Activated CD8-positive, alpha-beta T cell treated with anti-CD3 and anti-CD28 coated beads, Interleukin-2, amount 10 ng/mL, durations not matched to agents 7 days and 5 days (primary cell): ENCODE data around the gene EWSR1. TPM values are rescaled to one million over a fixed set of nuclear protein-coding genes. Genes with fewer than 3 reads are reported as not detected.

Experiments used
- ATAC-seq: fragments of 150-1000 bp; cut with Tn5 transposase; one replicate; pipeline ENCODE4 v1.10.0; 2021; ENCODE audit warnings: moderate library complexity
- CTCF ChIA-PET: fragments of 350-600 bp; sonication (Branson Sonifier 250); formaldehyde crosslinking; loops from one replicate; lab custom pipeline; 2021; ENCODE audit warnings: antibody characterized with exemption; lab: Charles Lee
- POLR2A ChIA-PET: fragments of 350-600 bp; sonication (Branson Sonifier 250); formaldehyde crosslinking; loops from one replicate; lab custom pipeline; 2021; ENCODE audit warnings: antibody characterized with exemption; lab: Charles Lee
- DNase-seq: peaks from one replicate; pipeline ENCODE4 v3.0.0-alpha.2; 2020
- H3K27ac Mint-ChIP-seq: one replicate; pipeline ENCODE4 v1.8.0; 2021; ENCODE audit warnings: mild to moderate bottlenecking, mixed read lengths
- H3K27me3 Mint-ChIP-seq: one replicate; pipeline ENCODE4 v1.8.0; 2021; ENCODE audit warnings: low read depth, mixed read lengths
- H3K36me3 Mint-ChIP-seq: one replicate; pipeline ENCODE4 v1.8.0; 2021; ENCODE audit warnings: low read depth, mixed read lengths
- H3K4me1 Mint-ChIP-seq: one replicate; pipeline ENCODE4 v1.8.0; 2021; ENCODE audit warnings: low read depth, mixed read lengths
- H3K4me3 Mint-ChIP-seq: one replicate; pipeline ENCODE4 v1.8.0; 2021; ENCODE audit warnings: mild to moderate bottlenecking, mixed read lengths
- H3K9me3 Mint-ChIP-seq: one replicate; pipeline ENCODE4 v1.8.0; 2022; ENCODE audit warnings: mixed read lengths; ENCODE audit not compliant: insufficient read depth
- total RNA-seq, 2 experiments: library from RNA; stranded (reverse); gene quantifications; one replicate each; pipeline ENCODE4 v1.2.3, GENCODE V29; 2021

Gene EWSR1
- total RNA-seq, 2 experiments from 2014 or later, result 323 to 326 TPM

- ChIA-PET POLR2A (no interaction called here), CTCF (no interaction called here)
- Mint-ChIP-seq H3K4me1 (peaks cover 64% of the 10 kb centered on the region), H3K9me3 (no peaks in the 10 kb centered on the region), H3K27ac (no peak overlapping the region), H3K27me3 (peaks cover 34% of the 10 kb centered on the region), H3K4me3 (no peak overlapping the region), H3K36me3 (peaks cover 6% of the 10 kb centered on the region)
- ATAC-seq, result no peak
- DNase-seq, result no peak
Observed at GRCh38 chr22:29310065-29310862, 42.2 kb downstream of the EWSR1 start.

- H3K27me3 Mint-ChIP-seq, result peaks cover 32% of the 10 kb centered on the region
- DNase-seq (peak; percentile 71), ATAC-seq (peak; percentile 35)
- ChIA-PET POLR2A (no interaction called here), CTCF (interaction anchor here (0.6 kb wide), 1 partner anchor 23 kb away, joined by 3 read pairs; no protein-coding TSS in a partner anchor)
- H3K4me1 Mint-ChIP-seq, result peaks cover 63% of the 10 kb centered on the region
- H3K9me3 Mint-ChIP-seq, result no peaks in the 10 kb centered on the region
- H3K27ac Mint-ChIP-seq, result no peak overlapping the region
- peaks cover 6% of the 10 kb centered on the region for H3K36me3 Mint-ChIP-seq
- no peak overlapping the region for H3K4me3 Mint-ChIP-seq
Observed at GRCh38 chr22:29310863-29311339, 42.8 kb downstream of the EWSR1 start.

- ATAC-seq (no peak), DNase-seq (no peak)
- H3K27me3 Mint-ChIP-seq, result peaks cover 35% of the 10 kb centered on the region
- H3K4me1 Mint-ChIP-seq, result peaks cover 58% of the 10 kb centered on the region
- ChIA-PET CTCF (interaction anchor here (0.6 to 2.0 kb wide), 3 partner anchors 24 to 35 kb away, joined by 3 to 6 read pairs (median 3); no protein-coding TSS in a partner anchor), POLR2A (no interaction called here)
- no peaks in the 10 kb centered on the region for H3K9me3 Mint-ChIP-seq
- H3K36me3 Mint-ChIP-seq, result peaks cover 6% of the 10 kb centered on the region
- H3K4me3 Mint-ChIP-seq, result no peak overlapping the region
- H3K27ac Mint-ChIP-seq, result no peak overlapping the region
Observed at GRCh38 chr22:29311464-29312217, 43.6 kb downstream of the EWSR1 start.

- Mint-ChIP-seq H3K36me3 (peaks cover 6% of the 10 kb centered on the region), H3K4me3 (no peak overlapping the region), H3K27ac (no peak overlapping the region), H3K9me3 (no peaks in the 10 kb centered on the region), H3K4me1 (peaks cover 56% of the 10 kb centered on the region), H3K27me3 (peaks cover 38% of the 10 kb centered on the region)
- CTCF ChIA-PET, result interaction anchor here (0.7 to 2.2 kb wide), 7 partner anchors 9 to 36 kb away, joined by 3 to 8 read pairs (median 3); no protein-coding TSS in a partner anchor
- POLR2A ChIA-PET, result interaction anchor here (0.6 to 2.2 kb wide), 2 partner anchors 12 to 44 kb away, joined by 4 to 6 read pairs; no protein-coding TSS in a partner anchor
- ATAC-seq (no peak), DNase-seq (no peak)
Observed at GRCh38 chr22:29312218-29313125, 44.4 kb downstream of the EWSR1 start.

GRCh38 chr22:29313126-29313575, 45.1 kb downstream of the EWSR1 start:
- POLR2A ChIA-PET, result interaction anchor here (0.6 to 2.2 kb wide), 2 partner anchors 12 to 44 kb away, joined by 4 to 6 read pairs; no protein-coding TSS in a partner anchor
- Mint-ChIP-seq H3K36me3 (peaks cover 6% of the 10 kb centered on the region), H3K4me1 (peaks cover 49% of the 10 kb centered on the region), H3K4me3 (no peak overlapping the region), H3K27me3 (peaks cover 38% of the 10 kb centered on the region), H3K9me3 (no peaks in the 10 kb centered on the region), H3K27ac (no peak overlapping the region)
- CTCF ChIA-PET, result interaction anchor here (0.6 to 2.2 kb wide), 9 partner anchors 8 to 908 kb away, joined by 3 to 8 read pairs (median 3); no protein-coding TSS in a partner anchor
- no peak for ATAC-seq
- peak; percentile 41 for DNase-seq

- ATAC-seq (peak; percentile 2), DNase-seq (no peak)
- Mint-ChIP-seq H3K27ac (peak overlapping the region; percentile 43), H3K4me1 (peaks cover 42% of the 10 kb centered on the region), H3K36me3 (peaks cover 6% of the 10 kb centered on the region), H3K27me3 (peaks cover 38% of the 10 kb centered on the region), H3K4me3 (peak overlapping the region; percentile 59), H3K9me3 (no peaks in the 10 kb centered on the region)
- POLR2A ChIA-PET, result interaction anchor here (2.2 kb wide), 1 partner anchor 45 kb away, joined by 6 read pairs; no protein-coding TSS in a partner anchor
- CTCF ChIA-PET, result interaction anchor here (0.6 to 2.2 kb wide), 7 partner anchors 8 to 908 kb away, joined by 3 to 8 read pairs (median 4); no protein-coding TSS in a partner anchor
Observed at GRCh38 chr22:29313576-29314466, 45.8 kb downstream of the EWSR1 start.

GRCh38 chr22:29314537-29315285, 46.6 kb downstream of the EWSR1 start:
- peak overlapping the region; percentile 43 for H3K27ac Mint-ChIP-seq
- peaks cover 34% of the 10 kb centered on the region for H3K4me1 Mint-ChIP-seq
- ChIA-PET CTCF (no interaction called here), POLR2A (interaction anchor here (2.2 kb wide), 1 partner anchor 46 kb away, joined by 6 read pairs; no protein-coding TSS in a partner anchor)
- no peak for DNase-seq
- peaks cover 38% of the 10 kb centered on the region for H3K27me3 Mint-ChIP-seq
- H3K36me3 Mint-ChIP-seq, result peaks cover 6% of the 10 kb centered on the region
- H3K4me3 Mint-ChIP-seq, result peak overlapping the region; percentile 59
- ATAC-seq, result no peak
- no peaks in the 10 kb centered on the region for H3K9me3 Mint-ChIP-seq

GRCh38 chr22:29315286-29316140, 47.4 kb downstream of the EWSR1 start, which contains the start of gene RASL10A:
RASL10A (minus strand) TSS chr22:29315697; CDS start chr22:29315246, 451 bp downstream.
- Mint-ChIP-seq H3K4me1 (peaks cover 31% of the 10 kb centered on the region), H3K27me3 (peaks cover 38% of the 10 kb centered on the region), H3K27ac (peak within 1 kb of the TSS; percentile 43), H3K9me3 (no peaks in the 10 kb centered on the region), H3K4me3 (peak within 1 kb of the TSS; percentile 59), H3K36me3 (peaks cover 6% of the 10 kb centered on the region)
- CTCF ChIA-PET, result no interaction called here
- ATAC-seq (peak; percentile 8), DNase-seq (no peak)
- POLR2A ChIA-PET, result interaction anchor here (0.6 kb wide), 1 partner anchor 89 kb away, joined by 3 read pairs; no protein-coding TSS in a partner anchor
